Measurements from ENCODE around the gene MOB3B. TPM values are rescaled to one million over a fixed set of nuclear protein-coding genes. Genes with fewer than 3 reads are reported as not detected.

The MOB3B gene
- total and polyA plus RNA-seq, 2 of the 13 experiments (the other 11 are each of a cell fraction or from before 2014, with no cell fraction given): 0.03 to 0.09 TPM

GRCh38 chr9:27476870-27477515 lies 52.6 kb downstream of the MOB3B start:
- H3K36me3 ChIP-seq (replicated peaks in 1 of 2; ENCODE audit: control insufficient read depth in 1 of 2, insufficient read depth in 2 of 2, low read length in 2 of 2): no peaks in the 10 kb centered on the region
- H3K4me3 ChIP-seq (replicated peaks in 1 of 3; ENCODE audit: insufficient read depth in 1 of 3, low read depth in 2 of 3, low read length in 3 of 3): no peak overlapping the region
- no peaks in the 10 kb centered on the region; a peak in 1 of 5 replicates for H3K27me3 ChIP-seq (ENCODE audit: control insufficient read depth in 1 of 2, insufficient read depth in 2 of 2, low read length in 2 of 2)
- intact Hi-C loops (cut with micrococcal nuclease; ENCODE audit: unreplicated experiment): no loop called here
- CTCF ChIA-PET (ENCODE audit: low intra/inter-chr PET ratio, low total read pairs): no interaction called here
- ATAC-seq (no peak), FAIRE-seq (no peak), DNase-seq (ENCODE audit: low spot score) (no peak)
- H4K20me1 ChIP-seq (ENCODE audit: insufficient read depth, low read length): no peaks in the 10 kb centered on the region
- no peak overlapping the region for H2AFZ ChIP-seq (ENCODE audit: low read length)
- no TSS peak for BruUV-seq (replicated peaks)
- H3K9me3 ChIP-seq (ENCODE audit: low read length): no peaks in the 10 kb centered on the region
- no peak overlapping the region for H3K9ac ChIP-seq (ENCODE audit: insufficient read depth, low read depth, low read length)
- TF ChIP-seq IKZF4 (CRISPR knock-in tag; IDR thresholded peaks at IDR 0.05; ENCODE audit: borderline replicate concordance, low read depth, not compliant biosample characterization): no peak
- no peak for TF ChIP-seq HIVEP1 (CRISPR knock-in tag; IDR thresholded peaks at IDR 0.05)
- H3K79me2 ChIP-seq (ENCODE audit: insufficient read depth, low read length): no peaks in the 10 kb centered on the region
- POLR2A ChIA-PET: no interaction called here
- in situ Hi-C loops (cut with HindIII; ENCODE audit: extremely low pct_ligation_motif_present, low pct_unique_long_range_greater_than_20kb): no loop called here
- no peak overlapping the region for H3K27ac ChIP-seq (ENCODE audit: extremely low read length, insufficient read depth, low read length)
- no peaks in the 10 kb centered on the region for H3K4me1 ChIP-seq (ENCODE audit: insufficient read depth, low read length)
- H3K4me2 ChIP-seq (ENCODE audit: low read depth, low read length): no peak overlapping the region
- 30% methylated on average over 6 of the region's 6 CpGs for WGBS (ENCODE audit: low lambda C conversion rate)

GRCh38 chr9:27475057-27475595 lies 54.5 kb downstream of the MOB3B start:
- Histone ChIP-seq H3K27ac (ENCODE audit: extremely low read length, insufficient read depth, low read length) (no peak overlapping the region), H3K27me3 (ENCODE audit: control insufficient read depth in 1 of 2, insufficient read depth in 2 of 2, low read length in 2 of 2) (no peaks in the 10 kb centered on the region), H3K9me3 (ENCODE audit: low read length) (no peaks in the 10 kb centered on the region), H3K9ac (ENCODE audit: insufficient read depth, low read depth, low read length) (no peak overlapping the region), H3K4me2 (ENCODE audit: low read depth, low read length) (no peak overlapping the region), H2AFZ (ENCODE audit: low read length) (no peak overlapping the region), H3K4me3 (replicated peaks in 1 of 3; ENCODE audit: insufficient read depth in 1 of 3, low read depth in 2 of 3, low read length in 3 of 3) (no peak overlapping the region), H3K79me2 (ENCODE audit: insufficient read depth, low read length) (no peaks in the 10 kb centered on the region), H3K36me3 (replicated peaks in 1 of 2; ENCODE audit: control insufficient read depth in 1 of 2, insufficient read depth in 2 of 2, low read length in 2 of 2) (no peaks in the 10 kb centered on the region), H3K4me1 (ENCODE audit: insufficient read depth, low read length) (no peaks in the 10 kb centered on the region), H4K20me1 (ENCODE audit: insufficient read depth, low read length) (no peaks in the 10 kb centered on the region)
- FAIRE-seq (no peak), ATAC-seq (no peak), DNase-seq (ENCODE audit: low spot score) (no peak)
- no TSS peak for BruUV-seq (replicated peaks)
- ChIA-PET POLR2A (no interaction called here), CTCF (ENCODE audit: low intra/inter-chr PET ratio, low total read pairs) (no interaction called here)
- in situ Hi-C loops (cut with HindIII; ENCODE audit: extremely low pct_ligation_motif_present, low pct_unique_long_range_greater_than_20kb): no loop called here
- intact Hi-C loops (cut with micrococcal nuclease; ENCODE audit: unreplicated experiment): no loop called here
- WGBS (ENCODE audit: low lambda C conversion rate): 40% methylated on average over 7 of the region's 7 CpGs
- TF ChIP-seq ETV6 (CRISPR knock-in tag; conservative IDR thresholded peaks at IDR 0.05) (no peak), RNF219 (CRISPR knock-in tag; IDR thresholded peaks at IDR 0.05) (no peak), ZBTB2 (CRISPR knock-in tag; IDR thresholded peaks at IDR 0.05; ENCODE audit: low read depth) (no peak), SPEN (CRISPR knock-in tag; IDR thresholded peaks at IDR 0.05; ENCODE audit: low read depth) (no peak), KLF13 (CRISPR knock-in tag; IDR thresholded peaks at IDR 0.05) (no peak), ZNF513 (CRISPR knock-in tag; conservative IDR thresholded peaks at IDR 0.05) (no peak), IKZF1 (IDR thresholded peaks at IDR 0.05) (no peak), ZNF333 (CRISPR knock-in tag; IDR thresholded peaks at IDR 0.05; ENCODE audit: borderline replicate concordance) (no peak), KAT8 (CRISPR knock-in tag; IDR thresholded peaks at IDR 0.05) (no peak)

Measured in HepG2 (cell line).